Testis (tissue), 3 donors: ENCODE results near the gene CHN2. TPM values are rescaled to one million over a fixed set of nuclear protein-coding genes. Genes with fewer than 3 reads are reported as not detected.

ENCODE experiments used
- DNase-seq: peaks from one replicate; pipeline ENCODE4 v3.0.0-alpha.2; 2019
- H3K27ac ChIP-seq, 2 donors: fragments of 200-600 bp; sonication (generic); one replicate each; pipeline ENCODE4 v1.5.1; 2019
- H3K27me3 ChIP-seq: fragments of 200-600 bp; sonication (generic); one replicate; pipeline ENCODE4 v1.5.1; 2019
- H3K36me3 ChIP-seq: fragments of 200-600 bp; sonication (generic); one replicate; pipeline ENCODE4 v1.5.1; 2017; ENCODE audit warnings: low read depth; ENCODE audit errors: missing control alignments
- H3K4me1 ChIP-seq: fragments of 200-600 bp; sonication (generic); one replicate; pipeline ENCODE4 v1.5.1; 2019
- H3K4me3 ChIP-seq, 2 donors: fragments of 200-600 bp; sonication (generic); one replicate each; pipeline ENCODE4 v1.5.1; 2017 to 2019
- H3K9me3 ChIP-seq: fragments of 200-600 bp; sonication (generic); one replicate; pipeline ENCODE4 v1.5.1; 2017
- POLR2A ChIP-seq: fragments of 450-650 bp; IDR thresholded peaks from one replicate; pipeline ENCODE4 v1.6.1; 2017; ENCODE audit warnings: antibody characterized with exemption, mild to moderate bottlenecking, moderate library complexity
- WGBS, 2 donors: methylation state at CpG; one replicate each; pipeline ENCODE4 v1.1.5; 2018; 5-methylcytosine and 5-hydroxymethylcytosine counted together
- intact Hi-C: fragments of 100-400 bp; cut with DNase I; formaldehyde crosslinking; loops from one replicate; pipeline ENCODE4 v1.15.1; 2023; ENCODE audit warnings: low total_unique reads
- polyA plus RNA-seq: library from polyadenylated mRNA; stranded (reverse); fragments of 350-450 nt; fragmentation: Illumina TruSeq; extraction: RNeasy Lipid Tissue Mini Kit (QIAGEN cat#74804); gene quantifications from one replicate; pipeline ENCODE4 v1.2.3, GENCODE V29; 2014; ENCODE audit warnings: low read depth, low replicate concordance; ENCODE audit not compliant: insufficient read depth
- total RNA-seq, 2 donors: library from RNA; depleted of rRNA; stranded (reverse); fragments of >200 nt; gene quantifications; one replicate each; pipeline ENCODE4 v1.2.3, GENCODE V29; 2016
- TF ChIP-seq, protein P1 (sequence below), 3 experiments: fragments of 450-650 bp in 2 of 3; fragments of 200-600 bp in 1 of 3; sonication (generic) in 1 of 3; IDR thresholded peaks; one replicate each; pipeline ENCODE4 v1.5.1; 2016 to 2019; ENCODE audit warnings: antibody characterized with exemption in 3 of 3, mild to moderate bottlenecking in 2 of 3, moderate library complexity in 1 of 3

Gene CHN2
- total and polyA plus RNA-seq, 3 donors from 2014 or later = 8.6 to 27.4 (median 15.1) TPM

DNA sequence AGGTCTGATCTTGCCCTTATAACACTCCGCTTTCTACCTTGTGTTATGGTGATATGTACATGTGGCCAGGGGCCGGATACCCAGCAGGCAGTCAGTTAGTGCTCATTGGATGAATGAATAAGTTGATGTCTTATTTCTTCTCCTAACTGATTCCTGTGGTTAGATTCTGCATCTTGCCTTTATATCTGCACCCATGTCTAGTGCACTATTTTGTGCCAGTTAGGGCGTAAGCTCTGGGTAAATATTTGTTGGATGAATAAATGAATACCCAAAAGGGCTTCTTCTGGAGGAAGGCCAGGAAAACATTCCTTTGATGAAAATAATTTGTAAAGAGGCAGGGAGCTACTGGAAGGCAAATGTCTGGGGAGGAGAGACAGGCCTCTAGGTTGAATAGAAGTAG lies 148.2 kb downstream of the CHN2 start:
- Histone ChIP-seq H3K36me3 (no peaks in the 10 kb centered on the region), H3K27ac (no peak overlapping the region), H3K9me3 (no peaks in the 10 kb centered on the region), H3K27me3 (no peaks in the 10 kb centered on the region), H3K4me1 (no peaks in the 10 kb centered on the region), H3K4me3 (no peak overlapping the region)
- TF ChIP-seq, protein P1, sequence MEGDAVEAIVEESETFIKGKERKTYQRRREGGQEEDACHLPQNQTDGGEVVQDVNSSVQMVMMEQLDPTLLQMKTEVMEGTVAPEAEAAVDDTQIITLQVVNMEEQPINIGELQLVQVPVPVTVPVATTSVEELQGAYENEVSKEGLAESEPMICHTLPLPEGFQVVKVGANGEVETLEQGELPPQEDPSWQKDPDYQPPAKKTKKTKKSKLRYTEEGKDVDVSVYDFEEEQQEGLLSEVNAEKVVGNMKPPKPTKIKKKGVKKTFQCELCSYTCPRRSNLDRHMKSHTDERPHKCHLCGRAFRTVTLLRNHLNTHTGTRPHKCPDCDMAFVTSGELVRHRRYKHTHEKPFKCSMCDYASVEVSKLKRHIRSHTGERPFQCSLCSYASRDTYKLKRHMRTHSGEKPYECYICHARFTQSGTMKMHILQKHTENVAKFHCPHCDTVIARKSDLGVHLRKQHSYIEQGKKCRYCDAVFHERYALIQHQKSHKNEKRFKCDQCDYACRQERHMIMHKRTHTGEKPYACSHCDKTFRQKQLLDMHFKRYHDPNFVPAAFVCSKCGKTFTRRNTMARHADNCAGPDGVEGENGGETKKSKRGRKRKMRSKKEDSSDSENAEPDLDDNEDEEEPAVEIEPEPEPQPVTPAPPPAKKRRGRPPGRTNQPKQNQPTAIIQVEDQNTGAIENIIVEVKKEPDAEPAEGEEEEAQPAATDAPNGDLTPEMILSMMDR (IDR thresholded peaks at IDR 0.05) = no peak
- intact Hi-C loops = no loop called here
- no peak for DNase-seq
- 83 to 87% methylated on average over 3 of the region's 3 CpGs for WGBS, 2 donors

DNA sequence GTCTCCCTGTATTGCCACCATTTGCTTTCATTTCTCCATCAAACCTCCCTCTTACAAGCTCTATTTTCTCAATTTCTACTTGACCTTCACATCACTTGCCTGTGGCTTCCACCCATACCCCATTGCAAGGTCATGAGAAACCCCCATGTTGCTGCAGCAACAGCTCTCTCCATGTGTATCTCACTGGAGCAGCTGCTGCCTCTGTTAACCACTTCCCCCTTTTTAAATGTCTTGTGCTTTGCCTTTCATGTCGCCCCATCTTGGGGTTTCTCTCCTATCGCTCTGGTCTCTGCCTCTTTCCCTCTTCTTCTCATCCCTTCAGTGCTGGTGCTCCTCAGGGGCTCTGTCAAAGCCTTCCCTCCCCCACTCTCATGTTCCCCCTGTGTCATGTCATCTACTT lies 148.8 kb downstream of the CHN2 start:
- no peaks in the 10 kb centered on the region for H3K27me3 ChIP-seq
- H3K9me3 ChIP-seq = no peaks in the 10 kb centered on the region
- intact Hi-C loops = no loop called here
- H3K4me3 ChIP-seq = no peak overlapping the region
- 85 to 91% methylated on average over 2 of the region's 2 CpGs for WGBS, 2 donors
- no peak for TF ChIP-seq POLR2A
- H3K4me1 ChIP-seq = no peaks in the 10 kb centered on the region
- no peak for DNase-seq
- H3K36me3 ChIP-seq = no peaks in the 10 kb centered on the region
- H3K27ac ChIP-seq = no peak overlapping the region

DNA sequence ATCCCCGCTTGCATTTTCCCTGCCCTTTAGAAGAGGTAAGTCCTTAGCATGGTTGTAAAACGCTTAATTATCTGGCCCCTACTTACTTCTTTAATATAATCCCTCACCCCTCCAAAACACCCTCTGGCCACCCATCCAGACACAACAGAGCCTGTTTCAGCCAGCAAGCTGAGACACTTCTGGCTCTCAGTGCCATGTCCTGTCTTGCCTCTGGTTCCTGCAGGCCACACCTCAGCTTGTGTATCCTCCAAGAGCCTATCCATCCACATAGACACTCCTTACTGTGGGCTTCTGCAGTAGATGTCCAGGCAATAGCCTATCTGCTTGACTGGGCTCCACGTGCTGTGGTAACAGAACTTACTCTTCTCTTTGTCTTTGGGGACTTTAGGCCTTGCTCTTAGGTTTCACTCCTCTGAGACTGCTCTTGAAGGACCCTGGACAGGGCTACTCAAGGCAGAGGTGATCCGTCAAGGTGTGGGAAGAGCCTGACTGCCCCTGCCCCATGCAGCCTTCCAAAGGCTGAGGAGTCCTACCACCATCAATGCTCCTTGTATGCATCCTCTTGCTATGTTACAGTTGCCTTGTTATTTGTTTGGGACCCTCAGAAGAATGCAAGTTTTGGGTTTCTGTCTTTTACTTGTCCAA lies 149.9 kb downstream of the CHN2 start:
- no peaks in the 10 kb centered on the region for H3K9me3 ChIP-seq
- H3K4me3 ChIP-seq = no peak overlapping the region
- TF ChIP-seq POLR2A = no peak
- TF ChIP-seq, protein P1 (IDR thresholded peaks at IDR 0.05) = no peak
- no peaks in the 10 kb centered on the region for H3K36me3 ChIP-seq
- WGBS, 2 donors = 93 to 96% methylated on average over 4 of the region's 4 CpGs
- no peaks in the 10 kb centered on the region for H3K27me3 ChIP-seq
- no peaks in the 10 kb centered on the region for H3K4me1 ChIP-seq
- intact Hi-C loops = no loop called here
- no peak overlapping the region for H3K27ac ChIP-seq
- no peak for DNase-seq

DNA sequence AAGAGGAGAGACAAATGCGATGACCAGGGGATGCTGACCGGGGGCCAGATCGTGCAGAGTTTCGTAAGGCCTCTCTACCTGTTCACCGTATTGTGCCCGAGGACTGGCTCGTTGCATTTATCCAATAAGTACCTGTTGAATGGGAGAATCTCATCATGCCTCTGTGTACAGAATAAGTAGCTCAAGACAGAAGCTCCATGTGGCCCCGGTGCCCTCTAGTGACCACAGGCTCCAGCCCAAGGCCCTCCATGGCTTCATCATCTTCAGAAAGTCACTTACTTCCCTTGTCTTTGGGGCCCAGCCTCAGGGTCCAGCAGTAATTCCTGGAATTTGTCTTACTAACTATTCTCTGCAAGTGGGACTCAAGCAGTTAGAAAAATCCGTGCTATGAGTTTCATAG lies 151.0 kb downstream of the CHN2 start:
- Histone ChIP-seq H3K9me3 (no peaks in the 10 kb centered on the region), H3K4me3 (no peak overlapping the region), H3K27ac (no peak overlapping the region), H3K36me3 (no peaks in the 10 kb centered on the region), H3K27me3 (no peaks in the 10 kb centered on the region), H3K4me1 (peaks cover 3% of the 10 kb centered on the region)
- intact Hi-C loops = no loop called here
- TF ChIP-seq, protein P1 (IDR thresholded peaks at IDR 0.05) = no peak
- TF ChIP-seq POLR2A = no peak
- WGBS, 2 donors = 87 to 94% methylated on average over 9 of the region's 9 CpGs
- DNase-seq = peak; percentile 54

DNA sequence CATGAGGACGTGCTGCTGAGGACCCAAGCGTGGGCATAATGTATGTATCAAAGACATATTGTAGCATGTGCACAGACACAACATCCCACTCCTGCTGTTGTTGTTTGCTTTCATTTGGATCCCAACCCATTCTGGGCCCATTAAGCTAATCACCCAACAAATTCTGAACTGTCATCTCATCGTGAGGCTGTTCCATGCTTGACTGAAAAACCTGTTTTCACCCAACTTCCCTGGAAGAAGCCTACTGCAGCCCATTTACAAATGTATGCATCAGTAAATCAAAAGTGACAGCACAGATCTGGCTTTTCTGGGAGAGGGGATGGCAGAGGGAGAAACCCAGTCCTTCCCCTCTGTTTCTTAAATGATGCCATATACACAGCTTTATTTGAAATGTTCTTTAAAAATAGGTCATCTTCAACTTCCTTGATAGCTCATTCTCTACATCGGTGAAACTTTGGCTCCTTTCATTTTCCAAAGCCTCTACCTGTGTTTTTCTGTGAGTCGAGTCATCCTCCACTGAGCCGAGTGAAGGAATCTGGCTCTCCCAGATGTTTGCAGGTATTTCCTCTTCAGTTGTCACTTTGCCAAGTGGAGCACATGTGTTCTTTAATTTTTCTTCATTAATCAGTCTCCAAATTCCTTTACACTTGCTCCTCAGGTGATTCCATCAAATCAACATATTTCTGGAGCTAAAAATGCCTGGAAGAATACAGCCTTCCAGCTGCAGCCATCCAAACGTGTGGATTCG lies 151.8 kb downstream of the CHN2 start:
- intact Hi-C loops = no loop called here
- TF ChIP-seq, protein P1 (IDR thresholded peaks at IDR 0.05) = no peak
- TF ChIP-seq POLR2A = no peak
- Histone ChIP-seq H3K4me1 (peaks cover 3% of the 10 kb centered on the region), H3K27me3 (no peaks in the 10 kb centered on the region), H3K9me3 (no peaks in the 10 kb centered on the region), H3K27ac (no peak overlapping the region), H3K4me3 (no peak overlapping the region), H3K36me3 (no peaks in the 10 kb centered on the region)
- no peak for DNase-seq
- 93 to 94% methylated on average over 8 of the region's 8 CpGs for WGBS, 2 donors
